ENCODE measurements around the gene HS6ST1. TPM values are rescaled to one million over a fixed set of nuclear protein-coding genes. Genes with fewer than 3 reads are reported as not detected.

Gene HS6ST1
- total and polyA plus RNA-seq, 4 donors = 17.9 to 31.9 (median 25.4) TPM

DNA sequence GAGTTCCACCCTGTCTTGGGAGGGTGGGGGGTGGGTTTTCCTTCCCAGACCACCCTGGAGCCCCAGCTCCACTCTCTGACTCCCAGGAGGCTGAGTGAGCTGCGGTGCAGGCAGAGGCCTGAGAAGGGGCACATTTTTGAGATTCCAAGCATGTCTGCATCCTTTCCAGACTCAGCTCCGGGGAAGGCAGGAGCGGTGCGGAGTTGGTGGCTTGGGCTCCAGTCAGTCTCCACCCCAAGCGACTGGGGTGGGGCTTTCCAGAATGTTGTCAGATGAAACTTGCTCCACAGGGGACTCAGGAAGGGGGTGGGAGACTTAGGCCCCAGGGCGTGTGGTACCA is 44.2 kb upstream of the HS6ST1 start:
- TF ChIP-seq, protein P1, sequence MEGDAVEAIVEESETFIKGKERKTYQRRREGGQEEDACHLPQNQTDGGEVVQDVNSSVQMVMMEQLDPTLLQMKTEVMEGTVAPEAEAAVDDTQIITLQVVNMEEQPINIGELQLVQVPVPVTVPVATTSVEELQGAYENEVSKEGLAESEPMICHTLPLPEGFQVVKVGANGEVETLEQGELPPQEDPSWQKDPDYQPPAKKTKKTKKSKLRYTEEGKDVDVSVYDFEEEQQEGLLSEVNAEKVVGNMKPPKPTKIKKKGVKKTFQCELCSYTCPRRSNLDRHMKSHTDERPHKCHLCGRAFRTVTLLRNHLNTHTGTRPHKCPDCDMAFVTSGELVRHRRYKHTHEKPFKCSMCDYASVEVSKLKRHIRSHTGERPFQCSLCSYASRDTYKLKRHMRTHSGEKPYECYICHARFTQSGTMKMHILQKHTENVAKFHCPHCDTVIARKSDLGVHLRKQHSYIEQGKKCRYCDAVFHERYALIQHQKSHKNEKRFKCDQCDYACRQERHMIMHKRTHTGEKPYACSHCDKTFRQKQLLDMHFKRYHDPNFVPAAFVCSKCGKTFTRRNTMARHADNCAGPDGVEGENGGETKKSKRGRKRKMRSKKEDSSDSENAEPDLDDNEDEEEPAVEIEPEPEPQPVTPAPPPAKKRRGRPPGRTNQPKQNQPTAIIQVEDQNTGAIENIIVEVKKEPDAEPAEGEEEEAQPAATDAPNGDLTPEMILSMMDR (IDR thresholded peaks at IDR 0.05; ENCODE audit: low read depth, low read length, missing input control) = no peak
- no peak for TF ChIP-seq NR2F2 (IDR thresholded peaks at IDR 0.05)
- TF ChIP-seq, protein P2, sequence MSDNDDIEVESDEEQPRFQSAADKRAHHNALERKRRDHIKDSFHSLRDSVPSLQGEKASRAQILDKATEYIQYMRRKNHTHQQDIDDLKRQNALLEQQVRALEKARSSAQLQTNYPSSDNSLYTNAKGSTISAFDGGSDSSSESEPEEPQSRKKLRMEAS (IDR thresholded peaks at IDR 0.05) = no peak
- TF ChIP-seq FOXA1 (IDR thresholded peaks at IDR 0.05) = no peak
- no peak for TF ChIP-seq JUND (IDR thresholded peaks at IDR 0.05)
- TF ChIP-seq, protein P3, sequence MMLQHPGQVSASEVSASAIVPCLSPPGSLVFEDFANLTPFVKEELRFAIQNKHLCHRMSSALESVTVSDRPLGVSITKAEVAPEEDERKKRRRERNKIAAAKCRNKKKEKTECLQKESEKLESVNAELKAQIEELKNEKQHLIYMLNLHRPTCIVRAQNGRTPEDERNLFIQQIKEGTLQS (IDR thresholded peaks at IDR 0.05) = no peak
- TF ChIP-seq, protein P4, sequence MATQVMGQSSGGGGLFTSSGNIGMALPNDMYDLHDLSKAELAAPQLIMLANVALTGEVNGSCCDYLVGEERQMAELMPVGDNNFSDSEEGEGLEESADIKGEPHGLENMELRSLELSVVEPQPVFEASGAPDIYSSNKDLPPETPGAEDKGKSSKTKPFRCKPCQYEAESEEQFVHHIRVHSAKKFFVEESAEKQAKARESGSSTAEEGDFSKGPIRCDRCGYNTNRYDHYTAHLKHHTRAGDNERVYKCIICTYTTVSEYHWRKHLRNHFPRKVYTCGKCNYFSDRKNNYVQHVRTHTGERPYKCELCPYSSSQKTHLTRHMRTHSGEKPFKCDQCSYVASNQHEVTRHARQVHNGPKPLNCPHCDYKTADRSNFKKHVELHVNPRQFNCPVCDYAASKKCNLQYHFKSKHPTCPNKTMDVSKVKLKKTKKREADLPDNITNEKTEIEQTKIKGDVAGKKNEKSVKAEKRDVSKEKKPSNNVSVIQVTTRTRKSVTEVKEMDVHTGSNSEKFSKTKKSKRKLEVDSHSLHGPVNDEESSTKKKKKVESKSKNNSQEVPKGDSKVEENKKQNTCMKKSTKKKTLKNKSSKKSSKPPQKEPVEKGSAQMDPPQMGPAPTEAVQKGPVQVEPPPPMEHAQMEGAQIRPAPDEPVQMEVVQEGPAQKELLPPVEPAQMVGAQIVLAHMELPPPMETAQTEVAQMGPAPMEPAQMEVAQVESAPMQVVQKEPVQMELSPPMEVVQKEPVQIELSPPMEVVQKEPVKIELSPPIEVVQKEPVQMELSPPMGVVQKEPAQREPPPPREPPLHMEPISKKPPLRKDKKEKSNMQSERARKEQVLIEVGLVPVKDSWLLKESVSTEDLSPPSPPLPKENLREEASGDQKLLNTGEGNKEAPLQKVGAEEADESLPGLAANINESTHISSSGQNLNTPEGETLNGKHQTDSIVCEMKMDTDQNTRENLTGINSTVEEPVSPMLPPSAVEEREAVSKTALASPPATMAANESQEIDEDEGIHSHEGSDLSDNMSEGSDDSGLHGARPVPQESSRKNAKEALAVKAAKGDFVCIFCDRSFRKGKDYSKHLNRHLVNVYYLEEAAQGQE (IDR thresholded peaks at IDR 0.05) = no peak
- no peak for TF ChIP-seq RXRA (IDR thresholded peaks at IDR 0.05)
- TF ChIP-seq, protein P5, sequence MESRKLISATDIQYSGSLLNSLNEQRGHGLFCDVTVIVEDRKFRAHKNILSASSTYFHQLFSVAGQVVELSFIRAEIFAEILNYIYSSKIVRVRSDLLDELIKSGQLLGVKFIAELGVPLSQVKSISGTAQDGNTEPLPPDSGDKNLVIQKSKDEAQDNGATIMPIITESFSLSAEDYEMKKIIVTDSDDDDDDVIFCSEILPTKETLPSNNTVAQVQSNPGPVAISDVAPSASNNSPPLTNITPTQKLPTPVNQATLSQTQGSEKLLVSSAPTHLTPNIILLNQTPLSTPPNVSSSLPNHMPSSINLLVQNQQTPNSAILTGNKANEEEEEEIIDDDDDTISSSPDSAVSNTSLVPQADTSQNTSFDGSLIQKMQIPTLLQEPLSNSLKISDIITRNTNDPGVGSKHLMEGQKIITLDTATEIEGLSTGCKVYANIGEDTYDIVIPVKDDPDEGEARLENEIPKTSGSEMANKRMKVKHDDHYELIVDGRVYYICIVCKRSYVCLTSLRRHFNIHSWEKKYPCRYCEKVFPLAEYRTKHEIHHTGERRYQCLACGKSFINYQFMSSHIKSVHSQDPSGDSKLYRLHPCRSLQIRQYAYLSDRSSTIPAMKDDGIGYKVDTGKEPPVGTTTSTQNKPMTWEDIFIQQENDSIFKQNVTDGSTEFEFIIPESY (IDR thresholded peaks at IDR 0.05) = no peak
- no peak for TF ChIP-seq RAD21 (IDR thresholded peaks at IDR 0.05)
- TF ChIP-seq TAF1 (conservative IDR thresholded peaks at IDR 0.05) = no peak
- no peak for TF ChIP-seq YY1 (IDR thresholded peaks at IDR 0.05)
- TF ChIP-seq FOXA2 (IDR thresholded peaks at IDR 0.05) = no peak
- TF ChIP-seq HNF4G (IDR thresholded peaks at IDR 0.05) = no peak
- TF ChIP-seq EGR1 (IDR thresholded peaks at IDR 0.05; ENCODE audit: low read depth in 2 of 2) = no peak
- TF ChIP-seq SP1 (IDR thresholded peaks at IDR 0.05) = no peak
- TF ChIP-seq GABPA (IDR thresholded peaks at IDR 0.05 in 1 of 2, conservative IDR thresholded peaks at IDR 0.05 in 1 of 2) = no peak
- no peak for TF ChIP-seq HNF4A (conservative IDR thresholded peaks at IDR 0.05)
- no peak for DNase-seq (ENCODE audit: low spot score)
- no peaks in the 10 kb centered on the region for H3K9me3 ChIP-seq (ENCODE audit: control insufficient read depth in 4 of 4, low read length in 3 of 4)
- no peak overlapping the region for H3K9ac ChIP-seq (ENCODE audit: low read depth in 1 of 2, low read length in 2 of 2)
- no peaks in the 10 kb centered on the region for H3K27me3 ChIP-seq (ENCODE audit: control insufficient read depth in 4 of 4, insufficient read depth in 4 of 4, low read length in 3 of 4)
- no peaks in the 10 kb centered on the region for H3K4me1 ChIP-seq (ENCODE audit: control insufficient read depth in 4 of 4, insufficient read depth in 4 of 4, low read length in 3 of 4)
- no peaks in the 10 kb centered on the region for H3K36me3 ChIP-seq (ENCODE audit: control insufficient read depth in 4 of 4, insufficient read depth in 3 of 4, low read depth in 1 of 4, low read length in 3 of 4)
- no peak overlapping the region for H3K27ac ChIP-seq (ENCODE audit: low read depth in 1 of 2, low read length in 2 of 2)
- 62% methylated on average over 6 of the region's 6 CpGs for WGBS
- H3K4me3 ChIP-seq (ENCODE audit: low read depth in 1 of 3, low read length in 3 of 3) = no peak overlapping the region
